ENCODE measurements around the gene STXBP6. TPM values are rescaled to one million over a fixed set of nuclear protein-coding genes. Genes with fewer than 3 reads are reported as not detected.

The STXBP6 gene
- total RNA-seq, 1 experiment from 2014 or later, result 5.3 TPM

- ChIA-PET CTCF (no interaction called here), POLR2A (ENCODE audit: low non-redundant PET) (no interaction called here)
- H3K36me3 ChIP-seq (ENCODE audit: insufficient read depth, low read length, poor library complexity, severe bottlenecking), result no peaks in the 10 kb centered on the region
- no peak for DNase-seq (ENCODE audit: low spot score)
- no peak overlapping the region for H3K27ac ChIP-seq (ENCODE audit: low read depth, low read length, poor library complexity, severe bottlenecking)
- H3K27me3 ChIP-seq (replicated peaks; ENCODE audit: insufficient read depth, low read depth, low read length, poor library complexity), result no peaks in the 10 kb centered on the region
- H3K9me3 ChIP-seq (ENCODE audit: low read depth, low read length, poor library complexity, severe bottlenecking), result no peaks in the 10 kb centered on the region
- BruUV-seq (replicated peaks), result no TSS peak
- intact Hi-C loops (cut with micrococcal nuclease; ENCODE audit: unreplicated experiment), result no loop called here
- no peaks in the 10 kb centered on the region for H3K4me1 ChIP-seq (ENCODE audit: insufficient read depth, low read length, poor library complexity, severe bottlenecking)
- no peak for TF ChIP-seq EZH2 (IDR thresholded peaks at IDR 0.05; ENCODE audit: borderline replicate concordance, low read depth, low read length, poor library complexity, severe bottlenecking)
- no peak for TF ChIP-seq CTCF (conservative IDR thresholded peaks at IDR 0.05; ENCODE audit: low read depth, low read length)
- no peak overlapping the region for H3K4me3 ChIP-seq (ENCODE audit: low read depth, low read length, poor library complexity, severe bottlenecking)
Observed at GRCh38 chr14:24958271-24958670, 91.7 kb downstream of the STXBP6 start.

GRCh38 chr14:24957814-24958213 is 92.1 kb downstream of the STXBP6 start:
- no TSS peak for BruUV-seq (replicated peaks)
- intact Hi-C loops (cut with micrococcal nuclease; ENCODE audit: unreplicated experiment), result no loop called here
- TF ChIP-seq EZH2 (IDR thresholded peaks at IDR 0.05; ENCODE audit: borderline replicate concordance, low read depth, low read length, poor library complexity, severe bottlenecking), result no peak
- no peak for TF ChIP-seq CTCF (conservative IDR thresholded peaks at IDR 0.05; ENCODE audit: low read depth, low read length)
- Histone ChIP-seq H3K9me3 (ENCODE audit: low read depth, low read length, poor library complexity, severe bottlenecking) (no peaks in the 10 kb centered on the region), H3K36me3 (ENCODE audit: insufficient read depth, low read length, poor library complexity, severe bottlenecking) (no peaks in the 10 kb centered on the region), H3K4me1 (ENCODE audit: insufficient read depth, low read length, poor library complexity, severe bottlenecking) (no peaks in the 10 kb centered on the region), H3K27me3 (replicated peaks; ENCODE audit: insufficient read depth, low read depth, low read length, poor library complexity) (no peaks in the 10 kb centered on the region), H3K27ac (ENCODE audit: low read depth, low read length, poor library complexity, severe bottlenecking) (no peak overlapping the region), H3K4me3 (ENCODE audit: low read depth, low read length, poor library complexity, severe bottlenecking) (no peak overlapping the region)
- CTCF ChIA-PET, result no interaction called here
- DNase-seq (ENCODE audit: low spot score), result no peak
- POLR2A ChIA-PET (ENCODE audit: low non-redundant PET), result no interaction called here

- CTCF ChIA-PET, result no interaction called here
- no peak overlapping the region for H3K4me3 ChIP-seq (ENCODE audit: low read depth, low read length, poor library complexity, severe bottlenecking)
Observed at GRCh38 chr14:24956104-24956503, 93.8 kb downstream of the STXBP6 start.

More at GRCh38 chr14:24956104-24956503, 93.8 kb downstream of the STXBP6 start:
- H3K27me3 ChIP-seq (replicated peaks; ENCODE audit: insufficient read depth, low read depth, low read length, poor library complexity), result no peaks in the 10 kb centered on the region
- intact Hi-C loops (cut with micrococcal nuclease; ENCODE audit: unreplicated experiment), result no loop called here
- no peaks in the 10 kb centered on the region for H3K4me1 ChIP-seq (ENCODE audit: insufficient read depth, low read length, poor library complexity, severe bottlenecking)
- POLR2A ChIA-PET (ENCODE audit: low non-redundant PET), result no interaction called here
- TF ChIP-seq CTCF (conservative IDR thresholded peaks at IDR 0.05; ENCODE audit: low read depth, low read length) (no peak), EZH2 (IDR thresholded peaks at IDR 0.05; ENCODE audit: borderline replicate concordance, low read depth, low read length, poor library complexity, severe bottlenecking) (no peak)
- no peaks in the 10 kb centered on the region for H3K9me3 ChIP-seq (ENCODE audit: low read depth, low read length, poor library complexity, severe bottlenecking)
- H3K36me3 ChIP-seq (ENCODE audit: insufficient read depth, low read length, poor library complexity, severe bottlenecking), result no peaks in the 10 kb centered on the region
- no TSS peak for BruUV-seq (replicated peaks)
- H3K27ac ChIP-seq (ENCODE audit: low read depth, low read length, poor library complexity, severe bottlenecking), result no peak overlapping the region
- DNase-seq (ENCODE audit: low spot score), result no peak
